ENCODE data around the gene LZTR1.

DNA sequence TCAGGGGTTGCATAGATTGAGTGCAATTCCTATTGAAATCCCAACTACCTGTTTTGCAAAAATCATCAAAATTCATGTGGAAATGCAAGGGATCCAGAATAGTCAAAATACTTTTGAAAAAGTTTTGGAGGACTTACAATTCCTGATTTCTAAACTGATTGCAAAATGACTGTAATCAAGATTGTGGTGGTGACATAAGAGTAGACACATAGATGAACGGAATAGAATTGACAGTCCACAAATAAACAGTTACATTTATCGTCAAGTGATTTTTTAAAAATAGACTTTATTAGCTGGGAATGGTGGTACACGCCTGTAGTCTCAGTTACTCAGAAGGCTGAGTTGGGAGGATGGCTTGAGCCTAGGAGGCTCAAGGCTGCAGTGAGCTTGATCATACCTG is 52.9 kb downstream of the LZTR1 start:
- TF ChIP-seq POLR2A (IDR thresholded peaks at IDR 0.05): no peak
- TF ChIP-seq, protein P1, sequence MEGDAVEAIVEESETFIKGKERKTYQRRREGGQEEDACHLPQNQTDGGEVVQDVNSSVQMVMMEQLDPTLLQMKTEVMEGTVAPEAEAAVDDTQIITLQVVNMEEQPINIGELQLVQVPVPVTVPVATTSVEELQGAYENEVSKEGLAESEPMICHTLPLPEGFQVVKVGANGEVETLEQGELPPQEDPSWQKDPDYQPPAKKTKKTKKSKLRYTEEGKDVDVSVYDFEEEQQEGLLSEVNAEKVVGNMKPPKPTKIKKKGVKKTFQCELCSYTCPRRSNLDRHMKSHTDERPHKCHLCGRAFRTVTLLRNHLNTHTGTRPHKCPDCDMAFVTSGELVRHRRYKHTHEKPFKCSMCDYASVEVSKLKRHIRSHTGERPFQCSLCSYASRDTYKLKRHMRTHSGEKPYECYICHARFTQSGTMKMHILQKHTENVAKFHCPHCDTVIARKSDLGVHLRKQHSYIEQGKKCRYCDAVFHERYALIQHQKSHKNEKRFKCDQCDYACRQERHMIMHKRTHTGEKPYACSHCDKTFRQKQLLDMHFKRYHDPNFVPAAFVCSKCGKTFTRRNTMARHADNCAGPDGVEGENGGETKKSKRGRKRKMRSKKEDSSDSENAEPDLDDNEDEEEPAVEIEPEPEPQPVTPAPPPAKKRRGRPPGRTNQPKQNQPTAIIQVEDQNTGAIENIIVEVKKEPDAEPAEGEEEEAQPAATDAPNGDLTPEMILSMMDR (IDR thresholded peaks at IDR 0.05): no peak

Measured in transverse colon (tissue), 3 donors.